Activated CD4-positive, alpha-beta T cell treated with anti-CD3 and anti-CD28 coated beads, Interleukin-10, Interleukin-2, amounts not matched to agents 100 ng/mL and 50 ng/mL, durations not matched to agents 16 hours and 8 hours (primary cell): ENCODE results near the gene CAPN2.
A peak's percentile ranks its signal among the peaks of the same experiment; 100 is the strongest.
"Not testable (repeated sequence)": the region's sequence is repeated elsewhere in the genome, so short reads cannot be mapped to it uniquely, and the experiment has no call there.

Source experiments
- DNase-seq: peaks from one replicate; pipeline ENCODE4 v3.0.0-alpha.2; 2020

Gene CAPN2

DNA sequence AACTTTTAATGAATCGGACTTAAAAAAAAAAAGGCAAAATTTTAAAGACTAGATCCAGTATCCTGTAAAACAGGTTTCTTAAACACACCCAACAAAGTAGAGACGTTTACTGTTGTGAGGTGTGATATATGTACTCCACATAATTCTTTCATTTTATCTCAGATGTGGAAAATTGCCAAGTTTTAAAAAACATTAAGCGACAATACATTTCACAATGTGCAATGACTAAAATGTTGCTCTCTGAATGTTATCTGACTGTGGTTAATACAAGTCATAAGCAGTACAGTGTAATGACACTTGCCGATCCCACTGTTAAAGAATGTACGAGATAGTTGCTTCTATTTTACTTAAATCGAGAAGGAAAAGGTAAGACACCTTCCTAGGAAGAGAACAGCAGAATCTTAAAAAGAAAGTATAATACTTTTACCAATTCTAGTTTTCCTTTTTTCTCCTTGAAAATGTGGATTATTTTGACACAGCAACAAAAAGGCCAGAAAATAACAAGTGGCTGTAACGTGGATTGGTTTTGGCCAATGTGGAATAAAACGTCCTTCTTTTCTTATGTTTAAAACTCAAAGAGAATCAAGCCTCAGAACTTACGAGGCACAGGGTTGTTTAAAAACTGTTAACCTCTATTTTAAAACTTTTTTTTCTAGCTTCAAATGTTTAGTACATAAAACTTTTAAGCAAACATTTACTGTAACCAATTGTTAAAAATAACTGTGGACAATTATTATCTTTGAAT is 82.0 kb downstream of the CAPN2 start:
- DNase-seq: no peak

GRCh38 chr1:223796210-223796609 is 83.9 kb downstream of the CAPN2 start:
- DNase-seq: no peak

GRCh38 chr1:223802032-223802431 is 89.7 kb downstream of the CAPN2 start:
- no peak for DNase-seq

DNA sequence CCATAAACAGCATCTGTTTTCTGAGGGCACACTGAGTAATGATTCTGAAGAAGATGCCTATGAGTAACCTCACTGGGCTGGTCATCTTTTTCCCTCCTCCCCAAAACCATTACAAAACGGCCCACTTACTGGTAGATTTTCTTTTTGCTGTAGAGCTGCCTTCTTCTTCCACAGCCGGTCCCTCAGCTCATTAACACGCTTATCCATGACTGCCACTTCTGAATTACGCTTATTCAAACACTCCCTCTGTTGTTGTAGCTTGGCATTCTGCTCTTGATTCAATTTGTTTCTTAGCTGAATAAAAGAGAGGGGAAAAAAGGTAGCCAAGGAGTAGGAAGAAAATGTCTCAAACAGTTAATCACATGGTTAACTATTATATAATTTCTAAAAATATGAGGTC is 90.3 kb downstream of the CAPN2 start:
- DNase-seq: no peak

- DNase-seq: no peak
These were observed 90.9 kb downstream of the CAPN2 start for GRCh38 chr1:223803211-223803610.

DNA sequence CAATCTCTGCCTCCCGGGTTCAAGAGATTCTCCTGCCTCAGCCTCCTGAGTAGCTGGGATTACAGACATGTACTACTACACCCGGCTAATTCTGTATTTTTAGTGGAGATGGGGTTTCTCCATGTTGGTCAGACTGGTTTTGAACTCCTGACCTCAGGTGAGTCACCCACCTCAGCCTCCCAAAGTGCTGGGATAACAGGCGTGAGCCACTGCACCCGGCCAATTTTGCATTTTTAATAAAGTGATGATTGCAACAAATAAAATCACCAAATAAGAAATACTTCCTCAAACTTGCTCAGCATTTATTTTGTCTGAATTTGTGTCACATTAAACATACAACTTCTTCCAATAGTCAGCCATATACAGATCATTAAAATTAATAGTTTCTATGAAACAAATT is 97.6 kb downstream of the CAPN2 start:
- DNase-seq: not testable (repeated sequence)

GRCh38 chr1:223810586-223810985 is 98.2 kb downstream of the CAPN2 start:
- no peak for DNase-seq

DNA sequence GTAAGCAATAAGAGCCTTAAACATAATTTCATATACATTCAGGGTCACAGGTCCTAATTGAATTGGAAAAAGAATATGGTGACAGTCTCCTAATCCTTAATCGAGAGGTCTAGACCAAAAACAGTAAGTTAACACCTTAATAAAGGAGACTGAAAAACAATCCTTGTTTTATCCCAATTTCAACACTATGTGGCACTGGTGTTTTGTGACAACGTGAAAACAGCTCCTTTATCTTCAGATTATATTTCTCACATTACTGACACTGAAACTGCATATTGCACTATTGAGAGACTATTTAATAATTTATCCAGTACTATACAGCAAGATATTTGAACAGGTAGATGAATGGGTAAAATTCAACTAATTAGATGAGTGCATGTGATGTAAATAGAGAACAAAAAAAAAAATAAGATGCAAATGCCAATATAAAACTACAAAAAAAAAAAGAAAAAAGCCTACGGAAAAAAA is 99.3 kb downstream of the CAPN2 start:
- peak; percentile 29 for DNase-seq

- no peak for DNase-seq
These were observed 101.3 kb downstream of the CAPN2 start for GRCh38 chr1:223813645-223814044.

- DNase-seq: no peak
These were observed 102.9 kb downstream of the CAPN2 start for GRCh38 chr1:223815020-223815853.

DNA sequence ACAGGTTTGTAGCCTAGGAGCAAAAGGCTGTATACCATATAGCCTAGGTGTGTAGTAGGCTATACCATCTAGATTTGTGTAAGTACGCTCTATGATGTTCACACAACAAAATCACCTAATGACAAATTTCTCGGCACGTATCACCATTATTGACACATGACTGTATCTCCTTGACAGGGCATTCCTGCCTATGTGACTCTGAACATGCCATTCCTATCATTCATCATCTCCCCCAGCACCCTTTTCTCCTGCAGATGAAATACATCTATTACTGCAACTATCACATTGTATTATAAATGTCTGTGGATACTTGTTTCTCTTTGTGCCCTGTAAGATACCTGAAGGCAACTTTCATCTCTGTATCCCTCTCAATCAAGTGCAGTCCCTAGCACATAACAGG is 103.5 kb downstream of the CAPN2 start:
- no peak for DNase-seq

DNA sequence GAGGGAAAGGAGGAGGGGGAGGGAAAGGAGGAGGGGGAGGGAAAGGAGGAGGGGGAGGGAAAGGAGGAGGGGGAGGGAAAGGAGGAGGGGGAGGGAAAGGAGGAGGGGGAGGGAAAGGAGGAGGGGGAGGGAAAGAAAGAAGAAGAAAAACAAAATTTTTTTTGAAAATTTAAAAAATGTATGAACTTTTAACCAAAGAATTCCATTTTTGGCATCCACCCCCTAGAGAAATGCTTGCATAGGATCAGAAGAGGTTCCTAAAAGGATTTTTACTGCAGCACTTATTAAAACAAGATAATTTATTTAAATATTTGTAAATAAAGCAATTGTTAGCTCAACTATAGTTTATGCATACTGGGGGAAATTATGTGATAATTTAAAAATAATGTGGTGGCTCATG is 104.9 kb downstream of the CAPN2 start:
- not testable (repeated sequence) for DNase-seq

- no peak for DNase-seq
These were observed 107.6 kb downstream of the CAPN2 start for GRCh38 chr1:223819730-223820514.

GRCh38 chr1:223820515-223820858 is 108.1 kb downstream of the CAPN2 start:
- no peak for DNase-seq

DNA sequence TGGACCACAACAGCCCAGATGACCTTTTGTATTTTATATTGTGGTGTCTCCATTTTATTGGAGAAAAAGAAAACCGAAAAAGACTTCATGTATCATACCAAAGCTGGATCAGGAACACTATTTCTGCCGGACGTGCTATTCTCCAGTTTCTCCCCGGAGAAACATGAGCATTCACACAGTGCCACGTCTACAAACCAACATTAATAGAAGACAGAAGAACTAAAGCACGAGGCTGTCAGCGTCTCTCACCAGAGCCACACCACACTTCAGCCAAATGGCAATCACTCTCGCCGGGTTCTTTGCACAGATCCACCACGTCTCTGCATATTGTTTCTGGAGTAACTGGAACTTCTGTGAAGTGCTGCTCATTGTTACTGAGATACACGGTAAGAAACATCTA is 108.6 kb downstream of the CAPN2 start:
- no peak for DNase-seq

GRCh38 chr1:223824287-223824686 is 111.9 kb downstream of the CAPN2 start:
- no peak for DNase-seq

DNA sequence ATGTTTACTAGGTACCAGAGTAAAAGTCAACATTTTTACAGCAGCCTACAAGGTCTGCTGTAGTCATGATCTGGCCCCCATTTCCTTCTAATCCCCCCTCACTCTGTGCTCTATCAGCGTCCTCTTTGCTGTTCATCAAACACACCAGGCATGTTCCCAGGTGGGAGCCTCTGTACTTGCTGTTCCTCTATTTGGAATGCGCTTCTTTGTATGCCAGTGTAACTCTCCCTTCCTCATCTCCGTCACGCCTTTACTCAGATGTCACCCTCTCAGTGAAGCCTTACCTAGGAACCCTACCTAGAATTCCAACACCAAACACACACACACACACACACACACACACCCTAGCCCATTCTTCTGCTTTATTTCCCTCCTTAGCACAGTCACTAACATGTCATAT is 112.4 kb downstream of the CAPN2 start:
- DNase-seq: no peak
